HEK293 (cell line): Measurements from ENCODE around the gene LRRK1.

ENCODE experiments used
- CTCF ChIA-PET: fragments of 350-600 bp; formaldehyde crosslinking; extraction: SDS; loops from one replicate; lab custom pipeline; 2021; ENCODE audit warnings: antibody characterized with exemption; lab: Yijun Ruan, JAX
- POLR2A ChIA-PET: fragments of 300-600 bp; formaldehyde crosslinking; extraction: SDS; loops from one replicate; lab custom pipeline; 2020; ENCODE audit warnings: antibody characterized with exemption, inconsistent platforms; lab: Yijun Ruan, JAX
- H3K27ac ChIP-seq: fragments of 200-500 bp; sonication (Bioruptor generic); 2 replicates; pipeline ENCODE4 v1.5.1; 2014; ENCODE audit warnings: low read depth, low read length, control low read depth, inconsistent platforms; ENCODE audit errors: extremely low read depth
- H3K36me3 ChIP-seq, 2 experiments: fragments of 200-500 bp in 1 of 2; sonication (Bioruptor generic) in 1 of 2; 1 replicate in 1 of 2; 2 replicates in 1 of 2; pipeline ENCODE4 v1.5.1; 2014 to 2017; ENCODE audit warnings: inconsistent platforms in 2 of 2, low read length in 2 of 2; ENCODE audit not compliant: control insufficient read depth in 2 of 2, insufficient read depth in 1 of 2
- H3K4me1 ChIP-seq: fragments of 200-500 bp; sonication (Bioruptor generic); 2 replicates; pipeline ENCODE4 v1.5.1; 2014; ENCODE audit warnings: mild to moderate bottlenecking, low read length, inconsistent platforms; ENCODE audit not compliant: control insufficient read depth, insufficient read depth
- H3K4me3 ChIP-seq: 2 replicates; pipeline ENCODE4 v1.5.1; 2011; ENCODE audit warnings: low read depth, mild to moderate bottlenecking, control low read depth, low read length, moderate library complexity
- H3K9me3 ChIP-seq: fragments of 200-500 bp; sonication (Bioruptor generic); 2 replicates; pipeline ENCODE4 v1.5.1; 2014; ENCODE audit warnings: low read depth, low read length, inconsistent platforms; ENCODE audit not compliant: control insufficient read depth, insufficient read depth
- FEZF1 ChIP-seq: fragments of 450-650 bp; formaldehyde crosslinking; IDR thresholded peaks from 2 replicates; pipeline ENCODE4 v1.5.1; 2016; ENCODE audit warnings: missing biosample characterization, missing genetic modification characterization
- GLIS2 ChIP-seq: fragments of 450-650 bp; formaldehyde crosslinking; IDR thresholded peaks from 2 replicates; pipeline ENCODE4 v1.5.1; 2016; ENCODE audit warnings: missing biosample characterization, missing genetic modification characterization
- HOXA7 ChIP-seq: sonication (generic); formaldehyde crosslinking; IDR thresholded peaks from 2 replicates; pipeline ENCODE4 v1.8.1; 2022; ENCODE audit warnings: missing genetic modification reagents, borderline replicate concordance
- HOXD13 ChIP-seq: sonication (generic); formaldehyde crosslinking; IDR thresholded peaks from 2 replicates; pipeline ENCODE4 v1.8.0; 2022; ENCODE audit warnings: missing genetic modification reagents, borderline replicate concordance
- KLF8 ChIP-seq: fragments of 450-650 bp; formaldehyde crosslinking; IDR thresholded peaks from 2 replicates; pipeline ENCODE4 v1.5.1; 2016; ENCODE audit warnings: missing biosample characterization, missing genetic modification characterization
- ZNF121 ChIP-seq: fragments of 450-650 bp; formaldehyde crosslinking; IDR thresholded peaks from 2 replicates; pipeline ENCODE4 v1.5.1; 2016; ENCODE audit warnings: missing biosample characterization, missing genetic modification characterization
- ZNF184 ChIP-seq: fragments of 450-650 bp; IDR thresholded peaks from 2 replicates; pipeline ENCODE4 v1.5.1; 2018; ENCODE audit warnings: missing biosample characterization, mild to moderate bottlenecking, missing genetic modification characterization
- ZNF19 ChIP-seq: fragments of 450-650 bp; formaldehyde crosslinking; IDR thresholded peaks from 2 replicates; pipeline ENCODE4; 2016; ENCODE audit warnings: missing biosample characterization, missing genetic modification characterization, low read depth
- ZNF2 ChIP-seq: fragments of 450-650 bp; formaldehyde crosslinking; IDR thresholded peaks from 2 replicates; pipeline ENCODE4 v1.5.1; 2016; ENCODE audit warnings: missing biosample characterization, missing genetic modification characterization
- ZNF211 ChIP-seq: fragments of 450-650 bp; formaldehyde crosslinking; IDR thresholded peaks from 2 replicates; pipeline ENCODE4 v1.5.1; 2016; ENCODE audit warnings: low read depth, missing biosample characterization, missing genetic modification characterization
- ZNF426 ChIP-seq: fragments of 450-650 bp; formaldehyde crosslinking; IDR thresholded peaks from 2 replicates; pipeline ENCODE4 v1.5.1; 2017; ENCODE audit warnings: missing biosample characterization, missing genetic modification characterization, mild to moderate bottlenecking, inconsistent platforms, moderate library complexity
- ZNF521 ChIP-seq: fragments of 450-650 bp; formaldehyde crosslinking; IDR thresholded peaks from 2 replicates; pipeline ENCODE4 v1.5.1; 2017; ENCODE audit warnings: missing biosample characterization, mild to moderate bottlenecking, missing genetic modification characterization
- ZNF555 ChIP-seq: fragments of 450-650 bp; formaldehyde crosslinking; conservative IDR thresholded peaks from 2 replicates; pipeline ENCODE4 v1.5.1; 2017; ENCODE audit warnings: missing biosample characterization, mild to moderate bottlenecking, missing genetic modification characterization, inconsistent platforms
- ZNF670 ChIP-seq: fragments of 450-650 bp; formaldehyde crosslinking; IDR thresholded peaks from 2 replicates; pipeline ENCODE4 v1.5.1; 2016; ENCODE audit warnings: missing biosample characterization, missing genetic modification characterization, low read depth
- ZNF677 ChIP-seq: fragments of 450-650 bp; IDR thresholded peaks from 2 replicates; pipeline ENCODE4 v1.5.0; 2018; ENCODE audit warnings: missing biosample characterization, mild to moderate bottlenecking, missing genetic modification characterization, moderate library complexity
- ZNF76 ChIP-seq: fragments of 450-650 bp; formaldehyde crosslinking; IDR thresholded peaks from 2 replicates; pipeline ENCODE4; 2016; ENCODE audit warnings: low read depth, missing biosample characterization, missing genetic modification characterization, borderline replicate concordance
- ZNF768 ChIP-seq: fragments of 450-650 bp; formaldehyde crosslinking; IDR thresholded peaks from 2 replicates; pipeline ENCODE4 v1.5.1; 2018; ENCODE audit warnings: missing biosample characterization, mild to moderate bottlenecking, missing genetic modification characterization
- ZNF792 ChIP-seq: fragments of 450-650 bp; formaldehyde crosslinking; IDR thresholded peaks from 2 replicates; pipeline ENCODE4 v1.5.1; 2016; ENCODE audit warnings: missing biosample characterization, missing genetic modification characterization
- ZSCAN16 ChIP-seq: fragments of 450-650 bp; formaldehyde crosslinking; IDR thresholded peaks from 2 replicates; pipeline ENCODE4 v1.5.1; 2016; ENCODE audit warnings: missing biosample characterization, missing genetic modification characterization
- TF ChIP-seq, protein P1 (sequence below): fragments of 450-650 bp; formaldehyde crosslinking; IDR thresholded peaks from 2 replicates; pipeline ENCODE4 v1.5.1; 2017; ENCODE audit warnings: missing biosample characterization, missing genetic modification characterization
- TF ChIP-seq, protein P2 (sequence below): fragments of 450-650 bp; formaldehyde crosslinking; IDR thresholded peaks from 2 replicates; pipeline ENCODE4 v1.5.1; 2017; ENCODE audit warnings: missing biosample characterization, missing genetic modification characterization
- TF ChIP-seq, protein P3 (sequence below): fragments of 450-650 bp; formaldehyde crosslinking; IDR thresholded peaks from 2 replicates; pipeline ENCODE4 v1.5.1; 2016; ENCODE audit warnings: missing biosample characterization, missing genetic modification characterization
- TF ChIP-seq, protein P4 (sequence below): fragments of 450-650 bp; formaldehyde crosslinking; IDR thresholded peaks from 2 replicates; pipeline ENCODE4 v1.5.1; 2017; ENCODE audit warnings: missing biosample characterization, missing genetic modification characterization
- TF ChIP-seq, protein P5 (sequence below): fragments of 450-650 bp; formaldehyde crosslinking; IDR thresholded peaks from 2 replicates; pipeline ENCODE4 v1.5.1; 2016; ENCODE audit warnings: missing biosample characterization, missing genetic modification characterization

Gene LRRK1

DNA sequence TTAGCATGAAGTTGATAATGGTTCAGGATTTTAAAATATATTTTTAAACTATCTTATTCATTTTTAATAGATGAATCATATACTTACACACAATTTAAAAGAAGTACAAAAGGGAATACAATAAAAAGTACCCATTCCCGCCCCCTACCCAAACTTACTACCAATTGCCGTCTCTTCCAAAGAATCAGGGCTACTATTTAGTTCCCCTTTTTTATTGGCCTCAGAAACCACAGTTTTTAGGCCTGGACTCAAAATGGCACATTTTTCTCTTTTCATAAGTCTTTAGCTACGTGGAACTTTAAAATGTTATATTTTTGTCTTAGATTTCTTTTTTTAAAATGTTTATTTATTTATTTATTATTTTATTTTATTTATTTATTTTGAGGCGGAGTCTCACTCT is 18.0 kb downstream of the LRRK1 start (continued):
- peak; percentile 12; the same call in 1 of the 2 replicates for TF ChIP-seq ZNF555 (tag by site-specific recombination)

DNA sequence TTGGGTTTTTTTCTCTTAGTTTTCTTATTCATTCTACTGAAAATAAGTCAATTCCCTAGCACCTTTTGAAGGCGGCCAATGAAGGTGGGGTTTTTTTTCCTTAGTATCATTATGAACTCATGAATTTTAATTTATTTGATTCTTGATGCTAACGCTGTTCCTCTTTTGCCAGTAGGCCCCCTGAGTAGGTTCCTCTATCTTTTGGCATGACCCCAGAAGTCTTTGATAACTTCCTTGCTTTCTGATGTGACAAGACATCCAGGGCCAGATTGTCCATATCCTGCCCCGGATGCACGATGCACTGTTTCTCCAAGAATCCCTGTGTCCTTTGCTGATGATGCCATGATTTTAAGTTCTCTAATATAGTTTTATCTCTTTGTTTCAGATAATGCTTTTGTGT is 20.6 kb downstream of the LRRK1 start:
- H3K27ac ChIP-seq = no peak overlapping the region
- no peak for TF ChIP-seq ZNF19 (tag by site-specific recombination)
- no peak for TF ChIP-seq ZNF677 (tag by site-specific recombination)
- TF ChIP-seq ZNF121 (tag by site-specific recombination) = no peak
- TF ChIP-seq, protein P1, sequence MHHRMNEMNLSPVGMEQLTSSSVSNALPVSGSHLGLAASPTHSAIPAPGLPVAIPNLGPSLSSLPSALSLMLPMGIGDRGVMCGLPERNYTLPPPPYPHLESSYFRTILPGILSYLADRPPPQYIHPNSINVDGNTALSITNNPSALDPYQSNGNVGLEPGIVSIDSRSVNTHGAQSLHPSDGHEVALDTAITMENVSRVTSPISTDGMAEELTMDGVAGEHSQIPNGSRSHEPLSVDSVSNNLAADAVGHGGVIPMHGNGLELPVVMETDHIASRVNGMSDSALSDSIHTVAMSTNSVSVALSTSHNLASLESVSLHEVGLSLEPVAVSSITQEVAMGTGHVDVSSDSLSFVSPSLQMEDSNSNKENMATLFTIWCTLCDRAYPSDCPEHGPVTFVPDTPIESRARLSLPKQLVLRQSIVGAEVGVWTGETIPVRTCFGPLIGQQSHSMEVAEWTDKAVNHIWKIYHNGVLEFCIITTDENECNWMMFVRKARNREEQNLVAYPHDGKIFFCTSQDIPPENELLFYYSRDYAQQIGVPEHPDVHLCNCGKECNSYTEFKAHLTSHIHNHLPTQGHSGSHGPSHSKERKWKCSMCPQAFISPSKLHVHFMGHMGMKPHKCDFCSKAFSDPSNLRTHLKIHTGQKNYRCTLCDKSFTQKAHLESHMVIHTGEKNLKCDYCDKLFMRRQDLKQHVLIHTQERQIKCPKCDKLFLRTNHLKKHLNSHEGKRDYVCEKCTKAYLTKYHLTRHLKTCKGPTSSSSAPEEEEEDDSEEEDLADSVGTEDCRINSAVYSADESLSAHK (tag by site-specific recombination) = no peak
- TF ChIP-seq ZNF2 (tag by site-specific recombination) = no peak
- no peak for TF ChIP-seq ZNF768
- no peak for TF ChIP-seq ZNF670 (tag by site-specific recombination)
- TF ChIP-seq ZNF184 (tag by site-specific recombination) = no peak
- no peak for TF ChIP-seq HOXD13 (CRISPR knock-in tag)
- no peak for TF ChIP-seq GLIS2 (tag by site-specific recombination)
- no peak for TF ChIP-seq KLF8 (tag by site-specific recombination)
- no peak for TF ChIP-seq FEZF1 (tag by site-specific recombination)
- TF ChIP-seq ZSCAN16 (tag by site-specific recombination) = no peak
- H3K9me3 ChIP-seq = no peaks in the 10 kb centered on the region
- no peaks in the 10 kb centered on the region for H3K4me1 ChIP-seq
- ChIA-PET CTCF (no interaction called here), POLR2A (no interaction called here)
- no peaks in the 10 kb centered on the region for H3K36me3 ChIP-seq
- H3K4me3 ChIP-seq = no peak overlapping the region

DNA sequence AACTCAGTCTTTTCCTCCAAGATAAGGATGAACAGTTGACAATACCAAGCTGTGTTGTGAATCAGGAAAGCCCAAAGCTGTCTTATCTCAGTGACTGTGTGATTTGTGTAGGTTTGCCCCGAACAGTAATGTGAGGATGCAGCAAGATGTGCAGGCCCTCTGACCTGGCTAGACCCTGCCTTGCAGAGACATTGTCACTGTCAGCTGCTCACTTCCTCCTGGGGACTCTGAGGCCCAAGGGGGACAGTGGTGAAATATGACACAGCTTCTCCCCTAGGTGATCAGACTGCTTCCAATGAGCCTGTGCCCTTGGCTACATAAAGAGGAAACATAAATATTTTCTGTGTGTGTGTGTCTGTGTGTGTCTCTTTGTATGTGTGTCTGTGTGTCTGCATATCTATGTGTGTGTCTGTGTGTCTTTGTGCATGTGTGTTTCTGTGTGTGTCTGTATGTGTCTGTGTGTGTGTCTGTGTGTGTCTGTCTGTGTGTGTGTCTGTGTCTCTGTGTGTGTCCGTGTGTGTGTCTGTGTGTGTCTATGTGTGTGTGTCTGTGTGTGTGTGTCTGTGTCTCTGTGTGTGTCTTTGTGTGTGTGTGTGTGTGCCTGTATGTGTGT is 21.7 kb downstream of the LRRK1 start:
- Histone ChIP-seq H3K4me3 (no peak overlapping the region), H3K4me1 (no peaks in the 10 kb centered on the region), H3K9me3 (no peaks in the 10 kb centered on the region), H3K36me3 (no peaks in the 10 kb centered on the region), H3K27ac (no peak overlapping the region)
- CTCF ChIA-PET = interaction anchor here (1.4 kb wide), 1 partner anchor 23 kb away, joined by 5 read pairs; no protein-coding TSS in a partner anchor
- POLR2A ChIA-PET = no interaction called here
- TF ChIP-seq, protein P2, sequence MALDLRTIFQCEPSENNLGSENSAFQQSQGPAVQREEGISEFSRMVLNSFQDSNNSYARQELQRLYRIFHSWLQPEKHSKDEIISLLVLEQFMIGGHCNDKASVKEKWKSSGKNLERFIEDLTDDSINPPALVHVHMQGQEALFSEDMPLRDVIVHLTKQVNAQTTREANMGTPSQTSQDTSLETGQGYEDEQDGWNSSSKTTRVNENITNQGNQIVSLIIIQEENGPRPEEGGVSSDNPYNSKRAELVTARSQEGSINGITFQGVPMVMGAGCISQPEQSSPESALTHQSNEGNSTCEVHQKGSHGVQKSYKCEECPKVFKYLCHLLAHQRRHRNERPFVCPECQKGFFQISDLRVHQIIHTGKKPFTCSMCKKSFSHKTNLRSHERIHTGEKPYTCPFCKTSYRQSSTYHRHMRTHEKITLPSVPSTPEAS = peak; percentile 76
- no peak for TF ChIP-seq ZNF76

DNA sequence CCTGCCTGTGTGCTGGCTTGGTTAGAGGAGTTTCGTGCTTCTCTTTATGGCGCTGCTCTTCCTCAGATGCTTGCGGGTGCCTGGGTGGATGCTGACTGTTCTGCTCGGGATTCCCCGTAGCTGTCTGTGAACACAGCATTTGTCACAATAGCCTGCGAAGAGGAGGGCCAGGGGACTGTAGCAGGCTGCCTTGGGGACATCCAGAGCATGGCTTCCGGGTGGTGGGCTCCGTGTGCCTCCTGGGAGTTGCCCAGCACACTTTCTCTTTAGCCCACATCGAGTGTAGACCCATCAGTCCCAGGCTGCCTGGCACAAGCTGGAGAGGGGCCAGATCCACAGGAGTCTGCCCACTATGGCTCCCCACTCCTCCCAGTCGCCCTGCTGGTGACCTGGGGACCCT is 22.4 kb downstream of the LRRK1 start:
- no peak overlapping the region for H3K27ac ChIP-seq
- H3K4me3 ChIP-seq = no peak overlapping the region
- no peaks in the 10 kb centered on the region for H3K4me1 ChIP-seq
- no peaks in the 10 kb centered on the region for H3K9me3 ChIP-seq
- CTCF ChIA-PET = interaction anchor here (1.4 kb wide), 1 partner anchor 24 kb away, joined by 5 read pairs; no protein-coding TSS in a partner anchor
- POLR2A ChIA-PET = no interaction called here
- no peaks in the 10 kb centered on the region for H3K36me3 ChIP-seq
- TF ChIP-seq ZNF792 (tag by site-specific recombination) (no peak), ZNF521 (tag by site-specific recombination) (no peak), HOXA7 (no peak), ZNF211 (tag by site-specific recombination) (no peak), ZNF76 (no peak), ZNF426 (no peak)
- TF ChIP-seq, protein P3, sequence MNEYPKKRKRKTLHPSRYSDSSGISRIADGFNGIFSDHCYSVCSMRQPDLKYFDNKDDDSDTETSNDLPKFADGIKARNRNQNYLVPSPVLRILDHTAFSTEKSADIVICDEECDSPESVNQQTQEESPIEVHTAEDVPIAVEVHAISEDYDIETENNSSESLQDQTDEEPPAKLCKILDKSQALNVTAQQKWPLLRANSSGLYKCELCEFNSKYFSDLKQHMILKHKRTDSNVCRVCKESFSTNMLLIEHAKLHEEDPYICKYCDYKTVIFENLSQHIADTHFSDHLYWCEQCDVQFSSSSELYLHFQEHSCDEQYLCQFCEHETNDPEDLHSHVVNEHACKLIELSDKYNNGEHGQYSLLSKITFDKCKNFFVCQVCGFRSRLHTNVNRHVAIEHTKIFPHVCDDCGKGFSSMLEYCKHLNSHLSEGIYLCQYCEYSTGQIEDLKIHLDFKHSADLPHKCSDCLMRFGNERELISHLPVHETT = no peak
- TF ChIP-seq, protein P4, sequence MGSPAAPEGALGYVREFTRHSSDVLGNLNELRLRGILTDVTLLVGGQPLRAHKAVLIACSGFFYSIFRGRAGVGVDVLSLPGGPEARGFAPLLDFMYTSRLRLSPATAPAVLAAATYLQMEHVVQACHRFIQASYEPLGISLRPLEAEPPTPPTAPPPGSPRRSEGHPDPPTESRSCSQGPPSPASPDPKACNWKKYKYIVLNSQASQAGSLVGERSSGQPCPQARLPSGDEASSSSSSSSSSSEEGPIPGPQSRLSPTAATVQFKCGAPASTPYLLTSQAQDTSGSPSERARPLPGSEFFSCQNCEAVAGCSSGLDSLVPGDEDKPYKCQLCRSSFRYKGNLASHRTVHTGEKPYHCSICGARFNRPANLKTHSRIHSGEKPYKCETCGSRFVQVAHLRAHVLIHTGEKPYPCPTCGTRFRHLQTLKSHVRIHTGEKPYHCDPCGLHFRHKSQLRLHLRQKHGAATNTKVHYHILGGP (tag by site-specific recombination) = no peak
- TF ChIP-seq, protein P5, sequence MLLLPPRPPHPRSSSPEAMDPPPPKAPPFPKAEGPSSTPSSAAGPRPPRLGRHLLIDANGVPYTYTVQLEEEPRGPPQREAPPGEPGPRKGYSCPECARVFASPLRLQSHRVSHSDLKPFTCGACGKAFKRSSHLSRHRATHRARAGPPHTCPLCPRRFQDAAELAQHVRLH (tag by site-specific recombination) = no peak
